ENCODE results near the gene CCT3. TPM values are rescaled to one million over a fixed set of nuclear protein-coding genes. Genes with fewer than 3 reads are reported as not detected.
A peak's percentile ranks its signal among the peaks of the same experiment; 100 is the strongest.

CCT3 gene
- total RNA-seq, 1 experiment from 2014 or later, result 341 TPM

DNA sequence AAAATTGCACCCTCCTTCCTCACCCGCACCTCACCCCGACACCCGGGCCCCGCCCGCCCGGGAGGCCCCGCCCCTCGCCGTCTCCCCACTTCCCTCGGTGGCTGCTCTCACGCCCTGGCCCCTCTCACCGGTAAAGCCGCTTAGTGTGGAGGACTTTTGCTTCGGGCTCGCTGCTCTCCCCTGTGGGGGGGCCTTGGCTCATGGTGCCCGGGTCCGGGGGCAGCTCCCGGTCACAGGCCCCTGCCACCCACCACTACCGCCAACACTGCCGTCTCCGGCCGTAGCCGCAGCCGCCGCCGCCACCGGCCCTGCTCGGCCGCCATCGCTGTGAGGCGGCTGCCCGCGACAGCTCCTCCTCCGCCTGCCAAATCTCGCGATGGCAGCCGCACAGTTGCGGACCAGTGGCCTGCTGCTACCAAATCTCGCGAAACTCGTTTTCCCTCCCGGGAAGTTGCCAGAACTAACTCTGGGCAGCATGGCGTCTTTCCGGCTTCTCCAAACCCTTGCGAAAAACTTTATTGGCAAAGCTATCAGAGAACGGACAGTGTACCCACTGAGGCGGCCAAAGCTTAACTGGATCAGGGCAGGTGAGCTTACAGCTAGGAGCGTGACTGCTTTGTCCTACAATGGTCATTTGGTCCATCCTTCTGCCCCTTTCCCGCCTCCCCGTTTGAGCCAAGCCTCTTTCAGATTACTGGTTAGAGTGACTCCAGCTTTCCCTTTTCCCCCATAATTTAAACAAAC lies 55.4 kb downstream of the CCT3 start, which contains the start of gene SMG5:
TSS of gene SMG5 (minus strand) at position 347 of the 744 bp plus-strand sequence. CDS start at position 202, 145 bp downstream.
- DNase-seq (ENCODE audit: low read depth), result peak; percentile 99

DNA sequence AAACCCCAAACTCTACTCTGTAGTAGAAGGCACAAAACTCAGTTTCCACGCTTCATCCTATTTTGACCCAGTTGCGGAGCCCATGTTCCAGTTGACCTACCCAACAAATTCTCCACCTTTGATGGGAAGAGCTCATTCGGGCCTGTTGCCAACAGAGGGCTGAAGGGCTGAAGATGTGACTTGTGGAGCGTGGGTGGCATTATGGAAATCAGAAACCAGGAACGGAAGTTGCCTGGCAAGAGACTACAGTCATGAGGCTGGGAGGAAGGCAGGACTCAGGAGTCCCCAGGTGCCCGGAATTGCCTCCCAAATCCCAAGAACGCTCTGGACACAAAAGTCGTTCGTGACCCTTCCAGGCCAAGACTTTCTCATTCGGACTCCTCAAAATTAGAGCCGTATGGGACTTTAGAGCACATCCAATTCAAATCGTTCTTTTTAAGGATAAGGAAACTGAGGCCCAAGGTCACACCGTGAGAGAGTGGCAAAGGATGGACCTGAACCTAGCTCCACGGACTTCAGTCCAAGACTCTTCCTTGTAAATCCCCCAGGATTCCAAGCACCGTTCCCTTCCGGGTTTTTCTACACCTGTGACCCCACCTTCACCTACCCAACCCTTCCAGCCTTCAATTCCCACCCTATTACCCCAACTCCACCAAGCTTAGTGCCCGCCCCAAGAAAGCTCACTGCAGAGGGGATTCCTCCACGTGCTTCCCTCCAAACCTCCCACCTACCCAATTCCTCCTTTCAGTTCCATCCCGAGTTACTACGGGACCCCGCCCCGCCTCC lies 56.2 kb downstream of the CCT3 start:
- peak; percentile 22 for DNase-seq (ENCODE audit: low read depth)

DNA sequence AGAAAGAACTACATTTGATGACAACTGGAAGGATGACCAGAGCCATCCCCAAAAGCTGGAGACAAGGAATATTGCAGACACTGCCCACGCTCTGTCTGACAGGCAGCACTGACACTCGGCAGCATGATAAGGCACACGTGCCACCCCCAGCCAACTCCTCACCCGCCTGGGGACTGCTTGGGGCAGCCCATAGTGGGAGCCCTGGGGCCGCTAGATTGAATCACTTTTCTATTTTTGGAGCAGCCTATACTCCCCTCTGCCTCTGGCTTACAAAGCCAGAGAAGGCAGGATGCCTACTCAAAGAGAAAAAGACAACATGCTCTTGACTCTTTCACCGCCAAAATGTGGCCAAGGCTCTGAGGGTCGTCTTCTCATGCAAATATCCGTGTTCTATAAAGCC lies 56.8 kb downstream of the CCT3 start:
- DNase-seq (ENCODE audit: low read depth), result peak; percentile 73

GRCh38 chr1:156279837-156280236 lies 58.3 kb downstream of the CCT3 start:
- DNase-seq (ENCODE audit: low read depth), result no peak

GRCh38 chr1:156276966-156277381 lies 61.1 kb downstream of the CCT3 start:
- DNase-seq (ENCODE audit: low read depth), result no peak

- no peak for DNase-seq (ENCODE audit: low read depth)
Measured at GRCh38 chr1:156276532-156276931, 61.6 kb downstream of the CCT3 start.

DNA sequence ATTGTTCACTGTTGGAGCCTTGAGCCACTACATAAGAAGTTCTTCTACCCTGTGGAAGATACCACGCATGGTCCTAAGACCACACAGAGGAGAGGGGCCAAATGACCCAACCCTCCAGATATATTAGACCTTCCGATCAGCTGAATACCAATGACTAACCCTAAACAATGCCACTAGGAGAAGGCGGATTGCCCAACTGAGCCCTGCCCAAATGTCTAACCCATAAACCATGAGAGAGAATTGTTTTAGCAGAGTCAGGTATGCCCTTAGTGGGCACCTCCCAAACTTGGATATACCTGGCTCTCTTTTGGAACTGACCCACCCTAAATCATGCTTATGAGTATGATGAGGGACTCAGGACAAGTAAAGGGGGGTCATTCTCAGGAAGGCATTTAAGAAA lies 67.8 kb downstream of the CCT3 start:
- no peak for DNase-seq (ENCODE audit: low read depth)

- no peak for DNase-seq (ENCODE audit: low read depth)
Measured at GRCh38 chr1:156268336-156268735, 69.8 kb downstream of the CCT3 start.

DNA sequence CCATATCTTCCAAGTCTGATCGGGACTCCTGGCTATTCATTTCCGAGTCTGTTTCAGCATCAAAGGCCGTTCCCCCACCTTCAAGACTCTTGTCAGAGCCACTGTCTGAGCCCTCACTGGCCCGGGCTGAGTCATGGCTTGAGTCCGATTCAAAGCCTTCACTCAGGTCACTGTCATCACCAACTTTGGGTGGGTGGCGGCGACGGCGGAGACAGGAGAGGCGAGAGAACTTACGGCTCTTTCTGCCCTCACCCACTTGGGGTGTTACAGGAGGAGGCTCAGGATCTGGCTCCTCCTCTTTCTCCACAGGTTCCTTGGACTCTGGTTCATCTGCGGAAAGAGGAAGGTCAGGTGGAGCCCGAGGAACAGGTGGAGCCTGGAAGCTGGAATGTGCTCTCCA lies 72.0 kb downstream of the CCT3 start:
- no peak for DNase-seq (ENCODE audit: low read depth)

GRCh38 chr1:156263288-156263655 lies 74.8 kb downstream of the CCT3 start:
- no peak for DNase-seq (ENCODE audit: low read depth)

- DNase-seq (ENCODE audit: low read depth), result peak; percentile 86
Measured at GRCh38 chr1:156262461-156263287, 75.4 kb downstream of the CCT3 start.

DNA sequence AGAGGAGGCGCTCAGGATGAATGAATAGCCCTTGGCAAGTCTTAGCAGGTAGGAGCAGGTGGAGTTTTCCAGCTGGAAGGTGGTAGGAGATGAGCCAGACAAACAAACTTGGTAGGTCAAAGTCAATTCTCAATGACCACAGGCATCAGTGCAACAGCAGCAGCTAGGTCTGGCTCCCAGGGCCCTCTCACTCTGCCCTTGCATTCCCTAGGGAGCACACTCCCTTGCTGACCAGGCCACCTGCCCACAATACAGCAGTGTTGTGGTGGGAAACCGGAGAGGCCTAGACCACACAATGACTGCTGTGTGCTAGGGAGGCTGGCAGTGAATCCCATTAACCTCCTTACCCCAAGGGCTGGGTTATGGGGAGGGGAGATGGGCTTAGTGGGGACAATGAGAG lies 77.2 kb downstream of the CCT3 start:
- DNase-seq (ENCODE audit: low read depth), result peak; percentile 76

DNA sequence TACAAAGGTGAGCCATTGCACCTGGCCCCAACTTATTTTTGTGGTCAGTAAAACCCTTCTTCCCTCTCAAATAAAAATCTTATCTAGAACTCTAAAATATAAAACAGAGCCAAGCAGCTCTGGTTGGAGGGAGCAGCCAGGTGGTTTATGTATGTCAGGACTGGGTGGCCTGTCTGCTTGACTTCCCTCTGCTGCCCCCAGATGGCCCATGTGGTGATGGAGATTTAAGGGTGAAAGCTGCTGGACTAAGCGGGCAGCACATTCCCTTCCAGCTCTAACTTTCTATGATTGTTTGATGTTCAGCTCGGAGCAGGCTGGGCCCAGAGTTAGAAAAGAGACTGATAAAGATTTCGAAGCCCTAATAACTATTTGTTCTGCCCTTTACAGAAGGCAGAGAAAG lies 78.3 kb downstream of the CCT3 start:
- DNase-seq (ENCODE audit: low read depth), result no peak

Other genes starting within 250 kb of the CCT3 start
- gene LMNA, start 223.6 kb downstream of the CCT3 start, total RNA-seq (2014; rRNA removed), result 1,371 and 1,475 TPM in 2 replicates
- gene SEMA4A, start 184.7 kb downstream of the CCT3 start, total RNA-seq (2014; rRNA removed), result 0.40 and 0.64 TPM in 2 replicates
- gene SLC25A44, start 144.2 kb downstream of the CCT3 start, total RNA-seq (2014; rRNA removed), result 11.2 and 15.6 TPM in 2 replicates
- 67.2 and 70.1 TPM in 2 replicates for gene PMF1, start 125.3 kb downstream of the CCT3 start, total RNA-seq (2014; rRNA removed)
- 2.0 and 4.3 TPM in 2 replicates for gene BGLAP, start 96.1 kb downstream of the CCT3 start, total RNA-seq (2014; rRNA removed)
- gene PAQR6, start 90.2 kb downstream of the CCT3 start, total RNA-seq (2014; rRNA removed), result 0.83 and 1.8 TPM in 2 replicates
- gene SMG5, start 55.5 kb downstream of the CCT3 start, total RNA-seq (2014; rRNA removed), result 66.1 and 74.9 TPM in 2 replicates
- gene TMEM79, start 54.0 kb downstream of the CCT3 start, total RNA-seq (2014; rRNA removed), result 2.9 and 3.2 TPM in 2 replicates
- 42.2 and 45.6 TPM in 2 replicates for gene GLMP, start 42.6 kb downstream of the CCT3 start, total RNA-seq (2014; rRNA removed)
- gene VHLL, start 39.0 kb downstream of the CCT3 start, total RNA-seq (2014; rRNA removed), result not detected in 2 replicates
- gene TSACC, start 234 bp upstream of the CCT3 start, total RNA-seq (2014; rRNA removed), result not detected in 2 replicates
- gene RHBG, start 30.9 kb upstream of the CCT3 start, total RNA-seq (2014; rRNA removed), result not detected in 2 replicates
- gene MEF2D, start 162.5 kb upstream of the CCT3 start, total RNA-seq (2014; rRNA removed), result 21.9 and 23.2 TPM in 2 replicates
- gene IQGAP3, start 234.3 kb upstream of the CCT3 start, total RNA-seq (2014; rRNA removed), result 45.6 and 48.0 TPM in 2 replicates
- gene TTC24, start 241.4 kb upstream of the CCT3 start, total RNA-seq (2014; rRNA removed), result not detected in 2 replicates